ENCODE measurements around the gene QTRT2.

The QTRT2 gene

DNA sequence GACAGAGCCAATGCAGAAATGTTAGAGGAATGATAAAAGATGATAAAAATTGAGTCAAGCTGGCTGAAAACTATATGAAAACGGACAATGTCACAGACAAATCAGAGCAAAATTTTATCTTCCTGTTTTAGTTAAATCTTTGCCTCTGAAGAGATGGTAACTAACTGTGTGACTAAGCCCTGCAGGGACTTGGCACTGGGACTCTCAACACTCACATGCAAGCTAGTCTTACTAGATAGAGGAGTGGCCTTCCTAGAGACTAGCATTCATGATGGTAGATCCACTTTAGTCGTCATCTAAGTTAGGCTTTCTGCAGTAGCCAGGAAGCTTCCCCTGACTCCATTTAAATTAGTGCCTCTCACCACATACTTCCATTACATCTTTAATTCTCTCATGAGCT lies 4.3 kb upstream of the QTRT2 start:
- no peak for TF ChIP-seq POLR2A (IDR thresholded peaks at IDR 0.05; ENCODE audit: low read depth, low read length)
- DNase-seq (ENCODE audit: insufficient read length, low spot score) (no peak), FAIRE-seq (no peak)

DNA sequence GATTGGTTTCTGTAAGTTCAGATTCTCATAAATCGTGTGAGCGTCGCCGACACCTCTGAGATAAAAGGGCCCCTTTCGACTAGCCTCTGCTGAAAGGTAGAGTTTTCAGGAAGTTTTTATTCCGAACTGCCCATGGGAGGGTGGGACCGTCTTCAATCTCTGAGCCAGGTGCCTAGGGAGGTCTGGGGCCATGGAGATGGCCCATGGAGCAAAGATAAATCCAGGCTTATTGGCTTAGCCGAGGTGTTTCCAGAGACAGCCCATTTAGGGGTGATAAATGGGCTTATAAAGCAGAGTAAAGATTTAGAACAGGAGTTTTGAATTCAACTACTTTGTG lies 442 bp downstream of the QTRT2 start:
- FAIRE-seq = no peak
- no peak for DNase-seq (ENCODE audit: insufficient read length, low spot score)
- TF ChIP-seq POLR2A (IDR thresholded peaks at IDR 0.05; ENCODE audit: low read depth, low read length) = no peak

DNA sequence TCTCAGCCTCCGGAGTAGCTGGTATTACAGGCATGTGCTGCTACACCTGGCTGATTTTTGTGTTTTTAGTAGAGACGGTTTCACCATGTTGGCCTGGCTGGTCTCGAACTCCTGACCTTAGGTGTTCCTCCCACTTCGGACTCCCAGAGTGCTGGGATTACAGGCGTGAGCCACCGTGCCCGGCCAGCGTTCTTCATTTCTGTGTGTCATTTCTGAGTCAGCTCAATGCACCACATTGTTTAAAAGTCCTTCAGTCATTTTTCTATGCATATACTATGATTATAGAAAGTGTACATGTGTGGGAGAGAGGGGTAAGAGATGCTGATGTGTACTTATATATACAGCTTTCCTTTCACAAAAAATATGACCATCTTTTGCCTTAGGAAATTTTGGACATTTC lies 2.1 kb downstream of the QTRT2 start:
- DNase-seq (ENCODE audit: insufficient read length, low spot score) (no peak), FAIRE-seq (peak; percentile 57)
- no peak for TF ChIP-seq POLR2A (IDR thresholded peaks at IDR 0.05; ENCODE audit: low read depth, low read length)

DNA sequence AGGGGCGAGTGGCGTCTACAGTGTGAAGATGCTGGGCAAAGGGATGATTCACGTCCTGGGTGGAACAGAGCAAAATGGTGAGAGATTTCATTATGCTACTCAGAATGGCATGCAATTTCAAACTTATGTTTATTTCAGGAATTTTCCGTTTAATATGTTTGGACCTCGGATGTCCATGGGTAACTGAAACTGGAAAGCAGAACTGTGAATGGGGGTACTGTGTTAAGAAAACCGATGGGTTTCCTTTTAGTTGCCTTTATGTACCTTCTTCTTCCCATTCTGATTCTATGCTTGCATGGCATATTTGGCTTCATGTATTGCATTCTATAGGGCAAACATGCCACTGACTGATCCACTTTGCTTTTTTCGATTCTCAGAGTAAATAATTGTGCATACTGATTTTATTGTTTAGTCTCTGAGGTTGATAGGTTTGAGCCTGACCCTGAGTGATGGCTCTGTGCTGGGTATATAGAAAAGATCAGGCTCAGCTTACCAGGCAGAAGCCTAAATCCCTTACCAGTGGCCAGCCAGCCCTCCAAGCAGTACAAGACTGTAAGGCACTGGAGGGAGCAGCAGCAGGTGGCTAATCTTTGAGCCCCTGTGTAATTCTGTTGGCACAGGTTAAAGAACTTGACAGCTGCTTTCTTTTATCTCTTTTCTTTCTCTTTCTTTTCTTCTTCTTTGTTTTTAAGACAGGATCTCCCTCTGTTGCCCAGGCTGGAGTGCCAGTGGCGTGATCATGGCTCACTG lies 4.5 kb downstream of the QTRT2 start:
- no peak for FAIRE-seq
- no peak for TF ChIP-seq POLR2A (IDR thresholded peaks at IDR 0.05; ENCODE audit: low read depth, low read length)
- DNase-seq (ENCODE audit: insufficient read length, low spot score) = no peak

DNA sequence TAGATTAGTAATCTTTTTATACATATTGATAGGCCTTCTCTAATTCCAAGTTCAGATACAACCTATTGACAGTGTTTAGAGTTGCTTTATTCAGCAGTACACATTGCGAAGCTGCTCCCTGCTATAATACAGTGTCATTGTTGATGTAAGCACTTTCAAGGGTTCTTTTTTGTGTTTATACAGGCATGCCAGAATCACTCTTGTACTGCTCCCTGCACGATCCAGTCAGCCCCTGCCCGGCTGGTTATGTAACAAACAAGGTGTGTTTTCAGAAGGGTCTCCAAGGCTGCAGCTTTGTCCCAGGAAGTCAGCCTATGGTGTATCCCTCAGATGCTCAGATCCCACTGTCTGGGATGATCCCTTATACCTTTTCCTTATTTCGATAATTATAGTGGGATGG lies 11.3 kb downstream of the QTRT2 start:
- no peak for FAIRE-seq
- no peak for TF ChIP-seq POLR2A (IDR thresholded peaks at IDR 0.05; ENCODE audit: low read depth, low read length)
- DNase-seq (ENCODE audit: insufficient read length, low spot score) = no peak

DNA sequence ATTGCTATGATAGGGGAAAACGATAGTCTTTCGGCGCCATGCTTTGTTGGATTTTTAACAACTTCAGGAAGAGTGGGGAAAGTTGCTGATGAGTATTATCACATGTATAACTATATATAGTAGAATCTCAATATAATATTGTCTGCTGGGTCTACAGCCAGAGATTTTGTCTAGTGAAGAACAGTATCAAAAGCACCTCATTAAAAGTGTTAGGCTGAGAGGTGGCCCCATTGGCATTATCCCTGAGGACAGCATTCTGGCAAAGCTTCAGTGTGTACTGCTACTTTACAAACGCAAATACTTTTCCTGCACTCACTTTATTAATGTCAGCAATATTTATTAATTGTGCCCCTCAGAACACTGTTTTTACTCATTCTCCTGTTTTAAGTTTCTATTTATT lies 11.8 kb downstream of the QTRT2 start:
- TF ChIP-seq POLR2A (IDR thresholded peaks at IDR 0.05; ENCODE audit: low read depth, low read length) = no peak
- DNase-seq (ENCODE audit: insufficient read length, low spot score) = no peak
- no peak for FAIRE-seq

DNA sequence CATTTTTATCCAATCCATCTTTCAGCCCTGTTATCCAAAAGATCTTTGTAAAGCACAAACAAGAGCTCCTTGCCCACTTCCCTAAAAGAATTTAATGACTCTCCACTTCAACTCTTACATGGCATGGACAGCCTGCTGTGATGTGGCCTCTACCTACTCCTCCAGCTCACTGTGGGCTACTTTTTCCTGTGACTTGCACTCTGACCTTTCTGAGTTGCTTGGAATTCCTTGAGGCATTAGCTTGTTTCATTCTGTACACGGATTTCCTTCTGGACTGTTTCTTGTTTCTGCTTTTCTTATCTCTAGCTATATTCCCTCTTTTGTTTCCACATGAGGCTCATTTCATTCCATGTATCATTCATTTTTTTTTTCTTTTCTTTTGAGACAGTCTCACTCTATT lies 15.2 kb downstream of the QTRT2 start:
- FAIRE-seq (no peak), DNase-seq (ENCODE audit: insufficient read length, low spot score) (no peak)
- TF ChIP-seq POLR2A (IDR thresholded peaks at IDR 0.05; ENCODE audit: low read depth, low read length) = no peak

DNA sequence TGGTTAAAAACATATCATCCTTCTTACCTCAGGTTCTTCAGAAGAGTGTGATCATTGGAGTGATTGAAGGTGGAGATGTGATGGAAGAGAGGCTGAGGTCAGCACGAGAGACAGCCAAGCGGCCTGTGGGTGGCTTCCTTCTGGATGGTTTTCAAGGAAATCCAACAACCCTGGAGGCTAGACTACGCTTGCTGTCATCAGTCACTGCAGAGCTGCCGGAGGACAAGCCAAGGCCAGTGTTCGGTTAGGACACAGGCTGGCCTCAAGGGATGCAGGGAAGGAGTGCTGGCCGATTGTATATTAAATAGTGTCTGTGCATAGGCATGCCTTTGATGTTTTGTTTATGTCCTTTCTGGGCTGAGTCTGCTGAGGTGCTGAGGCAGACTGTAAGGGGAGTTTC lies 20.2 kb downstream of the QTRT2 start:
- TF ChIP-seq POLR2A (IDR thresholded peaks at IDR 0.05; ENCODE audit: low read depth, low read length) = no peak

DNA sequence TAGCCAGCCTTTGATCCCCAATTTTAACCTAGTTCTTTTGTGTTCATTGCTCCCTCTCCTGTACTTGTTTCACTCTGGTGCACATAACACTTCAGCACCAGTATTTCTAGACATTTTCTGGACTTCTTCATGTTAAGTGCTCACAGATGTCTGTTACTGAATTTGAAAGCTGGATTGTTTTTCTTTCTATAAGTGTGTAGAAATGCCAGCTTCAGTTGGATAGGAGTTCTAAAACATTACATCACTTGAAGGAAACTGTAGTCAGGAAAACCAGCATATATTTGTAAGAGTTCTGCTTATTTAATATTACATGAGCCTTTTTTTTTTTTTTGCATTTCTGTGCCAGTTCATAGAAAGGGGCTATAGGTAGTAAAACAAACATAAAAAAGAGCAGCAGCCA lies 21.6 kb downstream of the QTRT2 start:
- DNase-seq (ENCODE audit: insufficient read length, low spot score) (no peak), FAIRE-seq (no peak)
- TF ChIP-seq POLR2A (IDR thresholded peaks at IDR 0.05; ENCODE audit: low read depth, low read length) = no peak

More for the DNA sequence above, 20.2 kb downstream of the QTRT2 start:
- no peak for FAIRE-seq
- DNase-seq (ENCODE audit: insufficient read length, low spot score) = no peak

DNA sequence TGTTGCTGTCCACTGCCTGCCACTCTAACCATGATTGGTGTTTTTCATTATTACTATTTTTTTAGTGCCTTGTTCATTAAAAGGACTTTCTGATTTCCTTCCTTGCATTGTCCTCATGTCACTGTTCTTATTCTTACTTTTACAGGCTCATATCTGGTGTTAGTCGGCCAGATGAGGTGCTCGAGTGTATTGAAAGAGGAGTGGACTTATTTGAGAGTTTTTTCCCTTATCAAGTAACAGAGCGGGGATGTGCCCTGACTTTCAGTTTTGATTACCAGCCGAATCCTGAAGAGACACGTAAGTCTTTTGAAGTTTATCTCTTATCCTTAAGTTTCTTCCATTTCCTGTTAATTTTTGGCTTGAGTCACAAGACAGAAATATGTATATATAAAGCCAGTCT lies 23.2 kb downstream of the QTRT2 start:
- no peak for FAIRE-seq
- DNase-seq (ENCODE audit: insufficient read length, low spot score) = no peak
- TF ChIP-seq POLR2A (IDR thresholded peaks at IDR 0.05; ENCODE audit: low read depth, low read length) = no peak

DNA sequence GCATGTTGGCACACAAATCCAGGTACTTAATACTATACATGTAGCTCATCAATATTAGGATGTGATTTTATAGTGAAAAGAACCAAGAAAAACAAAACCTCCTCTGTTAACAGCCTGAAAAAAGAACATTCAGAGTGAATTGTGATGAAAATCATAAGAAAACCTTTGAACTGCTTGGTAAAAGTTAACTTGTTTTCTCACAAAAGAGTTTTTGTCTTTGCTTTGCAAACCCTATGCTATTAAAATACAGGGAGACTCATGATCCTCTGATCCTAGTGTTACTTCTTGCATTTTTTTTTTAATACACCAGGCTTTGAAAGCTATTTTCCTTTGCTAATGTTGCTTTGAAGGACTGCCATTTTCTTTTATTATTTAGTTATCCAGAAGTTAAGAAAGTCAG lies 23.7 kb downstream of the QTRT2 start:
- FAIRE-seq (no peak), DNase-seq (ENCODE audit: insufficient read length, low spot score) (no peak)
- no peak for TF ChIP-seq POLR2A (IDR thresholded peaks at IDR 0.05; ENCODE audit: low read depth, low read length)

DNA sequence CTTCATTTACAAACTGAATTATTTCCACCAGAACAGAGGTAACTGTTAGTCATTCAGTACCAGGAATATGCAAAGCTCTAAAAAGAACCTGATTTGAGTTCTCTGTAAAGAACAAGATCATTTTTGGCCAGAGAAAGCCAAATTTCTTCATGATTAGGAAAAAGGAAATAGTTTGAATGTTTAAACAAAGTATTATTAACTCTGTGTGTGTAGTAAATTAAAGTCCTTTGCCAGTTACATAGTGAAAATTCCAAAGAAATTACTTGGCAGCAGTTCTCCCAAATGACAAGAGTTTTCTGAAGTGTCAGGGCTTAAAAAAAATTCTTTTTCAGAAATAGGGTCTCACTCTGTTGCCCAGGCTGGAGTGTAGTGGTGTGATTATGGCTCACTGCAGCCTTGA lies 24.5 kb downstream of the QTRT2 start:
- FAIRE-seq (no peak), DNase-seq (ENCODE audit: insufficient read length, low spot score) (no peak)
- TF ChIP-seq POLR2A (IDR thresholded peaks at IDR 0.05; ENCODE audit: low read depth, low read length) = no peak

DNA sequence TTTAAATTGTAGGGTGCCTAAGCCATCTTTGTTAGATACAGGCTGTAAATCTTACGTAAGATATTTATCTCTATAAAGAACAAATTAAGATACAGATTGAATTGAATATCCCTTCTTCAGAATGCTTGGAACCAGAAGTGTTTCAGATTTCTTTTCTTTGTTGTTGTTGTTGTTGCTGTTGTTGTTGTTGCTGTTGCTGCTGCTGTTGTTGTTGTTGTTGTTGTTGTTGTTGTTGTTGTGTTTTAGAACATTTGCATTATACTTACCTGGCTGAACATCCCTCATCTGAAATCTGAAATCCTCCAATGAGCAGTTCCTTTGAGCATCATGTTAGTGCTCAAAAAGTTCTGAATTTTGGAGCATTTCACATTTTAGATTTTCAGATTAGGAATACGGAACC lies 26.6 kb downstream of the QTRT2 start:
- DNase-seq (ENCODE audit: insufficient read length, low spot score) (no peak), FAIRE-seq (peak; percentile 52)
- TF ChIP-seq POLR2A (IDR thresholded peaks at IDR 0.05; ENCODE audit: low read depth, low read length) = no peak

DNA sequence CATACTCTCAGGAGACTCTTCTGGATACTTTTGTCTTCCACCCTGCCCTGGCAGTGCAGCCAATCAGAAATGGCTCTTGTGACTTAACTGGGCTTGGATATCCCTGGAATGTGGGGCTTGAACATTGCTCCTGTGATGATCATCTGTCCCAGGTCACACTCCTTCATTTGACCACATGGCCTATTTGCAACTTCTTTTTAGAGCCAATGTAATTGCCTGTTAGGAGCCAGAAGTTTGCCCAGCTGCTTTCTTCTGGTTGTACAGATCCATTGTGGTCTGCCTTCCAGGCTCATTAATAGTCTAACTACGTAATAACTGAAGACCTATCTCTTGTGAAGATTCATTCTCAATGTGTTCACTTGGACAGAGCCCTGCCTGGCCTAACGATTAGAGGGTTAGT lies 29.8 kb downstream of the QTRT2 start:
- FAIRE-seq (no peak), DNase-seq (ENCODE audit: insufficient read length, low spot score) (no peak)
- TF ChIP-seq POLR2A (IDR thresholded peaks at IDR 0.05; ENCODE audit: low read depth, low read length) = no peak

DNA sequence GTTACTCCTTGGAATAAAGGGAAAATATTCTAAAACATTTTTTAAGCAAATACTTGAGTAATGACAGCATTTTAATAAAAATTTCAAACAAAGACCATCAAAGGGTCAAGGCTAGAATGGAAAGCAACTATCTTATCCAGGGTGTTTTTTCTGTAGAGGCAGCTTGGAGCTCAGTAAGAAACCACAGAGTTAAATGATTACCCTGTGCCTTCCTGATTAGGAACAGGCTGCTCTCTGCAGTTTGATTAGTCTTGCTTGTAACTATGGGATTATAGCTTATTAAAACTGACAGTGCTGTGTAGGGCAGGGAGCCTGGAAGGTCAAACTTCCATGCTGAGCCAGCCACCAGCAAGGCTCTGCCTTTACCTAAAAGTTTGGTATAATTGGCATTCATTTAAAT lies 33.1 kb downstream of the QTRT2 start:
- DNase-seq (ENCODE audit: insufficient read length, low spot score) = no peak
- no peak for FAIRE-seq

More for the DNA sequence above, 33.1 kb downstream of the QTRT2 start:
- no peak for TF ChIP-seq POLR2A (IDR thresholded peaks at IDR 0.05; ENCODE audit: low read depth, low read length)

Data from H54 (cell line).